Ishikawa (cell line): ENCODE data around the gene KBTBD3.
A peak's percentile ranks its signal among the peaks of the same experiment; 100 is the strongest.

Experiments
- CEBPB ChIP-seq: IDR thresholded peaks from 2 replicates; pipeline ENCODE4 v1.6.1; 2012
- CREB1 ChIP-seq: IDR thresholded peaks from 2 replicates; pipeline ENCODE4 v1.6.1; 2012; ENCODE audit warnings: low read depth
- EGR1 ChIP-seq: IDR thresholded peaks from 2 replicates; pipeline ENCODE4 v1.6.1; 2012
- EP300 ChIP-seq: IDR thresholded peaks from 2 replicates; pipeline ENCODE4 v1.6.1; 2012; ENCODE audit warnings: borderline replicate concordance
- FOXM1 ChIP-seq: IDR thresholded peaks from 2 replicates; pipeline ENCODE4 v1.6.1; 2012; ENCODE audit warnings: low read depth, borderline replicate concordance
- MAX ChIP-seq: IDR thresholded peaks from 2 replicates; pipeline ENCODE4 v1.6.1; 2012
- NFIC ChIP-seq: IDR thresholded peaks from 2 replicates; pipeline ENCODE4 v1.6.1; 2012
- RAD21 ChIP-seq: IDR thresholded peaks from 2 replicates; pipeline ENCODE4 v1.6.1; 2012; ENCODE audit warnings: low read depth
- REST ChIP-seq: IDR thresholded peaks from 2 replicates; pipeline ENCODE4 v1.6.1; 2012; ENCODE audit warnings: low read depth, mild to moderate bottlenecking
- TAF1 ChIP-seq: IDR thresholded peaks from 2 replicates; pipeline ENCODE4 v1.6.1; 2012; ENCODE audit warnings: low read depth, mild to moderate bottlenecking
- TCF12 ChIP-seq: IDR thresholded peaks from 2 replicates; pipeline ENCODE4 v1.6.1; 2012; ENCODE audit warnings: low read depth
- TEAD4 ChIP-seq: IDR thresholded peaks from 2 replicates; pipeline ENCODE4 v1.6.1; 2012
- USF1 ChIP-seq: IDR thresholded peaks from 2 replicates; pipeline ENCODE4 v1.6.1; 2012
- YY1 ChIP-seq: IDR thresholded peaks from 2 replicates; pipeline ENCODE4 v1.6.1; 2012; ENCODE audit warnings: low read depth
- ZBTB7A ChIP-seq: IDR thresholded peaks from 2 replicates; pipeline ENCODE4 v1.6.1; 2012; ENCODE audit warnings: low read depth

Gene KBTBD3

GRCh38 chr11:106076919-106077608 is at the start of gene KBTBD3:
KBTBD3 (minus strand) TSS chr11:106077347; CDS start chr11:106059097, 18,250 bp downstream.
- TF ChIP-seq ZBTB7A (peak; percentile 89; the same call in 1 of the 2 replicates), FOXM1 (no peak), MAX (no peak), CREB1 (peak; percentile 59; the same call in 1 of the 2 replicates), CEBPB (peak; percentile 38; the same call in 1 of the 2 replicates)

- TF ChIP-seq USF1 (no peak), RAD21 (no peak), ZBTB7A (no peak), TCF12 (no peak), TEAD4 (no peak), MAX (no peak), EP300 (no peak), REST (no peak), NFIC (no peak)
These were observed 44.6 kb upstream of the KBTBD3 start for GRCh38 chr11:106121570-106122320.

GRCh38 chr11:106105986-106106385 is 28.8 kb upstream of the KBTBD3 start:
- TF ChIP-seq TAF1 (no peak), ZBTB7A (no peak), REST (no peak), RAD21 (no peak), CREB1 (no peak), MAX (no peak), CEBPB (no peak), TCF12 (no peak), YY1 (no peak), FOXM1 (no peak), NFIC (no peak), USF1 (no peak), EGR1 (no peak), TEAD4 (no peak), EP300 (no peak)

- TF ChIP-seq CEBPB (no peak), RAD21 (no peak), REST (no peak), YY1 (no peak), TEAD4 (no peak), CREB1 (no peak), EP300 (no peak), USF1 (no peak), FOXM1 (no peak), MAX (no peak), EGR1 (no peak), ZBTB7A (no peak), TCF12 (no peak), NFIC (no peak)
These were observed 24.7 kb upstream of the KBTBD3 start for GRCh38 chr11:106101819-106102218.
